RCC 7860 (cell line): Measurements from ENCODE around the gene TMEM9.

Experiments used
- DNase-seq: peaks from one replicate; pipeline ENCODE4 v3.0.0-alpha.2; 2015; ENCODE audit warnings: low spot score
- FAIRE-seq: peaks from 2 replicates; lab custom pipeline; 2012; peaks lifted over from hg19 to GRCh38; lab: Jason Lieb, UNC

TMEM9 gene

DNA sequence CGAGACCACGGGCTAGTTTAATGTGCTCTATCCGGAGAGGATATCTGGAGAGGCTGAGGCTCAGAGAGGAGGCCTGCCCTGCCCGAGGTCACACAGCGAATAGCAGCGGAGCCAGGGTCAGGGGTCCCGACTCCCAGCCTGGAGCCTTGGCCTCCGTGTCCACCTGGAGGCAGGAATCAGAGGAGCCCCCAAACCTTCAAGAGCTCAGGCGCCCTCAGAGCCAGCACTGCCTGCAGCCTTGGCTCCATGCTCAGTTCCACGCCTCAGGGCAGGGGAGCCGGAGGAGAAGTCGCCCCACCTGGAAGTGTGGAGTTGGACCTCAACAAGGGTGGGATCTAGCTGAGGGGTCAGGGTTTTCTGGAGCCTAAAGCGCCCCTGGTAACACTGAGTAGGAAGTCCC is 25.3 kb downstream of the TMEM9 start:
- FAIRE-seq, result no peak
- DNase-seq, result no peak

DNA sequence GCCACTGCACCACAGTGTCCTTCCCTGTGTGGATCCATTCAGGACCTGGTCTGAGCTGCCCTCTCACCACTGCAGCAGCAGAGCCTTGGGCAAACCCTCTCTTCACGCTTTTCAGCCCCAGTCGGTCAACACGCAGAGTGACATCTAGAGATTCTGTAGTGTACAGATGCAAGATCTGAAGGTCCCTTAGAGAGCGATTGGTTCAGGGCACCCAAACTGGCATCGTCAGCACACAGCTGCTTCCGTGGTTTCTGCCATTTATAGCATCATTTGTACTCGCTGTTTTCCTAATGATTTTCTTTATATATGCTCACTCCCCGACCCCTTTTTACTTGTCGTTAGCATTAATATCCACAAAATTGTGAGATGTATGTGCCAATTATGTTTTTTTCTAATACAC is 25.8 kb downstream of the TMEM9 start:
- DNase-seq, result no peak
- FAIRE-seq, result no peak

DNA sequence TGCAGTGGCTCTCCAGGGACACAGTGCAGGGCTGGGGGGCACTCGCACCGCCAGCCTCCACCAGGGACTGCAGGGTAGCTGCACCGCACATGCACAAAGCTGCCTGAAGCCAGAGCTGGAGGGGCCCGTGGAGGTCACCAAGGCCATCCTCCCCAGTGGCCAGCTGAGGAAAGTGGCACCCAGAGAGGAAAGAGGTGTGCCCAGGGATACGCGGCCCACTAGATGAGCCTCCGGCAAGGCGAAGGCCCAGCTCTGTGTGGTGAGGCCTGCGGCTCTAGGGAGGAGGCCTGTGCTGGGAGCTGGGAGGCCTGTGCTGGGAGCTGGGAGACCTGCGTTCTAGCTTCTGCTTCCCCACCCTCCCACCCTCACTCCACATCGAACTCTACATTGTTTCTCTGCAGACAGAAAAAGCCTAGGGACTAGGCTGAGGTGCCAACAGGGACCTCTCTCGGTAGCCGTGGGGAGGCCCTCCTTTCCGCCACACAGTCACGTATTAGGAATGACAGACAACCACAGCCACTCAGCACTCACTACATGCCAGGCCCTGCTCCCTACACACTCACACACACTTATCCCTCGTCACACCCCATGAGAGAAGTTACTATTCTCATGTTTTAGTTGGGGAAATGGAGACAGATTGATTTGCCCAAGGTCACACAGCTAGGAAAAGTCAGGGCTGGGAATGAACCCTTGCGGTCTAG is 26.4 kb downstream of the TMEM9 start:
- FAIRE-seq (no peak), DNase-seq (peak; percentile 8)

DNA sequence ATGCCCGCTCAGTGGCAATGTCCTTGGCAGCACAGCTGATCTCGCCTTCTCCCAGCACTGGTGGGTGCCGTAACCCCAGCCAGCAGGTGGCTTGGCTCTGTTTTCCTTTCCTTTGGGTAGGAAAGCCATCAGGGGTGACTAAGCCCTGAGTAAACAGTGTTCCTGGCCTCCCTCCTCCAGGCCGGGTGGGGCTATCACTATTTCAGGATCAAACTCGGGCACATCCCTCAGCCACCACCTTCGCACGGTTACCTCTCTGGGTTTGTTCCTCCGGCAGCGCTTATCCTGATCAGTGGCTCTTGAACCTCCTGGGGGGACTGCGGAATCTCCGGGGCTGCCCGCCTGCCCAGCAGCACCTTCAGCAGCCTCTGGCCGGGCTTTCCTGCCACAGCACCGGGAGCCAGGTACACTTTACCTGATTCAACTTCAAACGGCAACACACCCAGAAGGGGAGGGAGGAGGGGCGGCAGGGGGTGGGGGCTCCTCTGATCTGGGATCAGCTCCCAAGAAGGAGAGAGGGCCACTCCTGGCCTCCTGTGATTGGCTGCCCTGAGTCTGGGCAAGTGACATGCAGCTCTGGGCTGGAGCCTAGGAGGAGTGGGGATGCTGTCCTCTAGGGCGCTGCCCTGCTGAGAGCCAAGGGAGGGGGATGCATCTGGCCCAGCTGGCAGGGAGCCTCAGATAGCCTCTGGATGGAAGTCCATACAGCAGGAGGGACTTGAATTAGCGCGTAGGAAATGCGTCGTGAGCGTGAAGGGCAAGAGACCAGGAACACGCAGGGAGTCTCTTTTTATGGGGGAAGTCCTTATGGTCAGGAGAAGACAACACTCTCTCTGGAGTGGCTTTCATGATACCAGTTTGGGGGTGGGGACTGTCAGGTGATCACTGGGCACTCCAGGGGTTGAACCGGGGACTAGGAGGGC is 27.2 kb downstream of the TMEM9 start, which contains the start of gene ASCL5:
Gene ASCL5 (minus strand): TSS at position 353 of the 923 bp plus-strand sequence. CDS start 11,812 bp downstream, outside the sequence.
- peak; percentile 76 for FAIRE-seq
- DNase-seq, result peak; percentile 73

DNA sequence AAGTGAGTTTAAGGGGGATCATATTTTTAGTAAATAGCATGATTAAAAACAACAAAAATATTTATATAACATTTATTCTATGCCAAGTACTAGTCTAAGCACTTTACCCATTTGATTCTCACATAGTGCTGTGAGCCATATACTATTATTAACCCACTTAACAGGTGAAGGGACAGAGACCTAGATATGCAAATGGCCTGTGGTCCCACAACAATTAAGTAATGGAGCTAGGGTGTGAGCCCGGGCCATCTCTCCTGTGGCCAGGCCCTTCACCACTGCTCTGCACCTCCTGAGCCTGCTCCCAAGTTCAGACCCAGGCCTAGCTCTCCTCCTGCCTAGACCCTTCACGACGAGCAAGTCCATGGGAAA is 27.8 kb downstream of the TMEM9 start:
- FAIRE-seq, result no peak

DNA sequence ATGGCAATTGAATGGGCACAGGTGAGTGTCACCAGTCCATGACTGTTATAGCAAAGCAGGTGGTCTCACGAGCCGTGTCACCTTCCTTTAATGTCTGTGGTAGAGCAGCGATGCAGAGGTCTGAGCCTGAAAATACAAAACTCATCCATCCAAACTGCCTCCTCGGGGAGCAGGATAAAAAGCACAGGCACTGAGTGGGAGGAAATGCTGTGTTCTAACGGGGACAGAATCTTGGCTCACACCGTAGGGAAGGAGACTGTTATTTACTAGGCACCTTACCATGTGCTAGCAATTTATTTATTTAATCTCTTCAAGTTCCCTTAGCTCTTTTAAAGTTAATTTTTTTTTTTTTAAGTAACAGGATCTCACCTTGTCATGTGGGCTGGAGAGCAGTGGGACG is 28.5 kb downstream of the TMEM9 start:
- FAIRE-seq (no peak), DNase-seq (no peak)

More for the DNA sequence above, 27.8 kb downstream of the TMEM9 start:
- DNase-seq, result no peak

DNA sequence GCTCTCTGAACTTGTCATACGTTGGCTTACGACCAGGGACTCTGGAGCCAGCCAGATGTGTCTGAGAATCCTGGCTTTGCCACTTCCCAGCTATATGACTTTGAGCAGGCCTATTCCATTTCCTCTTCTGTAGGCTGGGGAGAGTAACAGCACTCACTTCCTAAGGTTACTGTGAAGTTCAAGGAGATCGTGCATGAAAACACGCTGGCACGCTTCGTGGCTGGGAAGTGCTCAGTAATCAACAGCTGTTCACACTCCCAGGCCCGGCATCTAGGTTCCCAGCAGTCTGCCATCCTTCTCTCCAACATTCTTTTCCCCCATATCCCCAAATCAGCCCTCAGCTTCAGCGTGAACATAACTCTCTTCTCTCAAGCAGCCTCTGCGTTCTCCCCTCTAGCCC is 29.3 kb downstream of the TMEM9 start:
- DNase-seq (no peak), FAIRE-seq (no peak)

DNA sequence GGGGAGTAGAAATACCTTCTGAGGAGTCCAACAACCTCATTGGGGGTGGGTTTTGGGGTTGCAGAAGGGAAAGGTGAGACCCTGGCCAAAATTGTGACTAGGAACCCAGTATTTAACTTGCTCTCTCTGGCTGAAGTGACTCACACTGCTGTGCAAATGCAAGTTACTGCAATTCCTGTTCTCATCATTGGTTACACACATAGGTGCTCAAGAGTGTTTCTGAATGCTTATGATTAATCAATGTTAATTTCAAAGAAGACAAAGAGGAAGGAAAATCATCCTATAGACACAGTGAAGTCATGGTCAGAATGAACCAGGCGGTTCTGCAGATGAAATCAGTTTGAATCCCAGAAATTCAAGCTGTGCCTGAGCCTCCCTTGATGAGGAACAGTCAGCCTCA is 30.4 kb downstream of the TMEM9 start:
- FAIRE-seq, result no peak
- no peak for DNase-seq

DNA sequence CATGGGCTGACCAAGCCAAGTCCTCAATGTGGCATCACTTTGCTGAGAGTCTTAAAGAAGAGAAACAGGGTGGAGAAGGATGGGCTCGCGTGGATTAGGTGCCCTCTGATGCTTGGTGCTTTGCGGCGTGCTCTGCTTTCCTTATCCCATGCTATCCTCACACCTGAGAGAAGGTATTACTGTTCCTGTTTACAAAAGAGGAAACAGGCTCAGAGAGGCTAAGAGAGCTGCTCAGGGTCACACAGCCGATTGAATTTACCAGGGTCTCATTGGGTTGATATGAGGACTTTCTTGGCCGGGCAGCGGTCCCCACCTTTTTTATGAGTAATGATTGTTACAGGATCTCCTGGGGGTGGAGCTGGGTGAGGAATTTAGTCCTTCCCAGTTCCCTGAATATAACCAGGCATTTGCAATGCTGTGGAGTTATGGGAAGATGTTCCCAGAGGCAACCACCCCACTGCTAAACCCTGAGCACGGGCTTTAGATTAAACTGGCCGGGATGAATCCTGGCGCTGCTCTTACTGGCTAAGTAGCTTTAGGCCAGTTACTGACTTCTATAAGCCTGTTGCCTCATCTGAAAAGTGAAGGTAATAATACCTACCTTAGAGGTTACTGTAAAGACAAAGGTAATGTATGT is 31.8 kb downstream of the TMEM9 start:
- DNase-seq, result no peak

DNA sequence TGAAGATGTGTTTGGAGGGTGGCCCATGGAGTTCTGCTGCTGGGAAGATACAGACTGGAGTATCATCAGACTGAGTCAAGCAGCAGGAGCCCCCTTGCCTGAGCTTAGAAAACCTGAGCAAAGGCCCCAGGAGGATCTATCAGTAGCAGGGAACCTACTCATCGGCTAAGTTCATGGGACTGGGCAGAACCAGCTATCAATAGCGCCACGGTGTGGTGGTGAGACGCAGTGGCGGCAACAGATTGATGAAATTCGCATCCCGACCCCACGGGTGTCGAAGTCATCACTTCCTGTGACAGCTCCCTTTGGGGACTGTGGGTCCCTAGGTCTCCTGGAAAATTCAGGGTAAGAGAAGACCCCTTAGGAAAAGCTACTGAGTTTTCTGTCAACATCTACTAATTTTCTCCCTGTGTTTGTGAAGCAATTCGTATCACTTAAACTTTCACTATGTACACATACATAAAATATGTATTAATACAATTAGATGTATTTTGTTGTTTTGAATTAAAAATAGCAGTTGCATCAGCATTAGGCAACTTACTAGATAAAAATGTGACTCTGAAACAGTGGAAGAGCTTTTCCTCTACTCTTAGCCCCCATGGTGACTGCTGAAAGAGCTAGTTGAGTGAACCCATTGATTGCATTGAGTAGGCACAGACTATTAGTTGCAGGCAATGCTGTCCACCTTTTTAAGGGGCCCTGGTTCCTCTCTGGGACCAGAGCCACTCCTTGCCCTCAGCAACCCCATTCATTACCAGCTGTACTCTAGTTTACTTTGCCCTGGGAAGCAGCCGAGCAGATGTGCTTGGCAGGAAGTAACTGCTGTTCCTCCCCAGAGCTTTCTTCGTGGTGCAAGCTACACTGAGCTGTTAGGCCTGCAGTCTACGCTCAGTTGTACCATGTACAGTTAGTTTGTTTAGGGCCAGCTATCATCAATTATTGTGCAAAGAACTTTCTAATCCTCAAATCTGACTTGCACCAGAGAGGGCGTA is 34.8 kb downstream of the TMEM9 start:
- FAIRE-seq, result no peak
- DNase-seq, result peak; percentile 31

More for the DNA sequence above, 31.8 kb downstream of the TMEM9 start:
- FAIRE-seq, result no peak

DNA sequence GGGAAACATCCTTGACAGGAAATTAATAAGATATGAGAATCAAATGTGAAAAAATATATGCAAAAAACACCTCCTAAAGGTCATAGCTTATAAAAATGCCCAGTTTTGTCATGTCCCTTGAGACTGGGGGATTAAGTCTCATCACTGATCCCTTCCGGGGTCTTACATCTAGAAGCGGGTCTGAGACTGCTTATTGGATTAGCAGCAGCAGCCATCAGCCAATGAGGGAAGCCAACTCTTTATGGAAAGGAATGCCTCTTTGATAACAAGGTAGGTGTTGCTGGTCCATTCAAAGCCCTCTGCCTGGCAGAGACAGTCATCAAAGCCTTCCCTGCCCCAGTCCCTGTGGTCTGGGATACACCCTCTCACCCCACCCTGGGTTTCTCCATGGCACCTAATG is 38.2 kb downstream of the TMEM9 start:
- FAIRE-seq (no peak), DNase-seq (no peak)

DNA sequence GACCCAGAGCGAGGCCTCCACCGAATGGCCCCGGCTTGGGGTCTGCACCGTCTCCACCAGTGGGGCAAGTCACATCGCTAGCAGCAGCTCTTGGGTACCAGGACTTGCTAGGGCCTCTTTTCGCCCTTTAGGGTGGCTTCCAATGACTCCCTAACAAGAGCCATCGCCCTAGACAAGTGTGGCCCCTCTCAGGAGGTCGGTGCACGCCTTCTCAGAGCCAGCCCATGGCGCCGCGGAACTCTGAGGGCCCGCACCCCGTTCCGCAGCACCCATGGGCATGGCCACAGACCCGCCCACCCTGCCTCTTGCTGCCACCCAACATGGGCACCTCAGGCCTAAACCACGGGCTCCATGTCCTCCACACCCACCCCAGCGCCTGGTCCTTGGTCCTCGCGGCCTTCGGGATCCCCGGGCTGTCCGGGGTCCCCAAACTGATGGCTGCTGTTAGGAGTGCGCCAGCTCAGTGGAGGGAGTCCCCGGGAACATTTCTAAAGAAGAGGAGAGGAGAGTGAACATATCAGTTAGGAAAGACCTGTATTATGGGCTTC is 38.8 kb downstream of the TMEM9 start:
- DNase-seq, result no peak
- FAIRE-seq, result no peak

DNA sequence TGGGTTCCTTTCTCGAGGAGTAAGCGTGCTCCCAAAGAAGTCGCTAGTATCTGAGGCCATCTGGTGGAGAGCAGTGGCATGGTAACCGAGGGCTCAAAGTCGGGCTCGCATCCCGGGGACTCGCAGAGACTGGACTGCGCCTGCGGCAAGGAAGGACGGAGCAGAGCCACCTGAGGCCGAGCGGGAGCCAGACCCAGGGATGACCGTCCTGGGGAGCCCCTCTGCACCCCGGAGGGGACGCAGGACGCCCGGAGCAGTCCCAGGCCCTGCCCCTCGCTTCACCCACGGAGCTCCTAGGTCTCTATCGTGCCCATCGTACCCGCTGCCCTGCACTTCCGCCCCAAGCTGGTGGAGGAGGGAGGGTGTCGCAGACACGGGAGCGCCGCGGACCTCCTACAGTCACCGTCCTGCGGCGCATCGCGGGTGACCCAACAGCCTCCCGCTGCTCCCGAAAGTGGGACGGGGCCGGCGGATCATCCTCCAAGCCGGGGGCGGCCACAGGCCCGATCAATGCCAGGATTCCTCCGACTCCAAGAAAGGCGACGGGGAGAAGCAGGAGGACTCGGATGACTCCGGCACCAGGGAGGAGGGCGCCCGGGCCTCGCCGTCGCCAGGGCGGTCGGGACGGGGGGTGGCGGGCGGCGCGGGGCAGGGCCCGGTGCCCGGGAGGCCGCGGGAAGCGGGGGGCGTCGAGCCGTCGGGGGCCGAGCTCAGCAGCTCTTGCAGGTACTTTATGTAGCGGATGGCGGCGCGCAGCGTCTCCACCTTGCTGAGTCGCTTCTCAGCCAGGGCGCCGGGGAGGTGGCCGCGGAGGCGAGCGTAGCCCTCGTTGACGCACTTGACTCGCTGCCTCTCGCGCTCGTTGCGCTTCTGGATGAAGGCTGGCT is 39.8 kb downstream of the TMEM9 start:
- DNase-seq (peak; percentile 90), FAIRE-seq (peak; percentile 79)

DNA sequence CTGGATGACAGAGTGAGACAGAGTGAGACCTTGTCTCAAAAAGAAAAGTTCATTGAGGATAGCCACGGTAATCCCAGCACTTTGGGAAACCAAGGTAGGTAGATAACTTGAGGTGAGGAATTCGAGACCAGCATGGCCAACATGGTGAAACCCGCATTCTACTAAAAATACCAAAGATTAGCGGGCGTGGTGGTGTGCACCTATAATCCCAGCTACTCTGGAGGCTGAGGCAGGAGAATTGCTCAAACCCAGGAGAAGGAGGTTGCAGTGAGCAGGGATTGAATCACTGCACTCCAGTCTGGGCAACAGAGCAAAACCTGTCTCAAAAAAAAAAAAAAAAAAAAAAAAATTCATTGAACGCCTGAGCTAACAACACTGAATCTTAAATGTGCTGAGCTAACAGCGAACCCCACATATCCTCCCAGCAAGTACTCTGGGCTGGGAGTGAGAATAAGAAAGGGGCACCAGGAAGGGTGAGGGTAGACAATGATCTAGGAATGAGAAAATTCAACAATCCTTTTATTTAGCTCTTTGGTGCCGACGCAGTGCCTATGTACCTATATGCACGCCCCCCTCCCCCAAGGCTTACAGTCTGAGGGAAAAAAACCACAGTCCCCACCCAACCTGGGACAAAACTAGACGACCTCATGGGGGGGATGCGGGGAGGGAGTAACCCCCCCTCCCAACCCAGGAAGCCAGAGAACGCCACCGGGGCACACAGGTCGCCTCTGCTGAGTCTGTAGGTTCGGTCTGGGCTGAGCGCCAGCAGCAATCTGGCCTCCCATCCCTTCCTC is 40.6 kb downstream of the TMEM9 start:
- FAIRE-seq (no peak), DNase-seq (no peak)

DNA sequence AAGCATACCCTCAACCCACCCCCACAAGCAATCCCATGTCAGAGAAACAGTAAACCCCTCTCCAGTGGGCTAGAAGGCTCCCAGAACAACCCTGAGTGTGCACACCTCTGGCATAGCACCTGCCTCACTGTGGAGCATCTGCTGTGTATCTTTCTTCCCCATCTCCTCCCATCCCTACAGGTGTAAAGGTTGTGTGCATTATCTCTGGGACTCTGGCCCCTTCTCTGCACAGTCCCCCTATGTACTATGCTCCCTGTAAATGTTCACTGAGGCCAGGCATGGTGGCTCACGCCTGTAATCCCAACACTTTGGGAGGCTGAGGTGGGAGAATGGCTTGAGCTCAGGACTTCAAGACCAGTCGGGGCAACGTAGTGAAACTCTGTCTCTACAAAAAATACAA is 41.3 kb downstream of the TMEM9 start:
- DNase-seq, result no peak
- FAIRE-seq, result no peak

DNA sequence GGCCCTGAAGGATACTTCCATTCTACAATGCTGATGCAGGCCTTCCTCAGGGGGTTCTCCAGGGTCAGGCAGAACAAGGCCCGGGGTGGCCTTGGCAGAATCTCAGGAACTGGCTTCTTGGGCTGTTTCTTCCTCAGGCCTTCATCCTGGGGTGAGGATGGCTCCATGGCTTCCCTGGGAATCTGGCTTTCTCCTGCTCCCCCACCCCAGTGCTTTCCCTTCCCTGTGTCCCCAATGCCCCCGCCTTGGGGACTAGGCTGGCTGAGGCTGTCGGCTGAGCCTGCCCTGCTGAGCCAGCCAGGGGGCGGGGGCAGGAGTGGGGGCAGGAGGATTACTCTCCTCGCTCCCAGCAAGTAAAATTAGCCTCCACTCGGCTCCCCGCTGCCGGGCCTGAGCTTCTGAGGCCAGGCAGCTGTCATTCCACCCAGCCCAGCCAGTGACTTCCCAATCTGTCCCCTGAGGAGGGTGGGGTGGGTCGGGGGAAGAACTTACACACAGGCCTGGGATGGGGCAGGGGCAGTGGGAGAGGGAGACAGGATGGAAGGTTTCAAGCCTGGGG is 42.0 kb downstream of the TMEM9 start, which contains the start of gene CACNA1S:
Gene CACNA1S (minus strand): TSS at position 254 of the 559 bp plus-strand sequence. CDS start 87 bp downstream, at position 167.
- DNase-seq (no peak), FAIRE-seq (no peak)

DNA sequence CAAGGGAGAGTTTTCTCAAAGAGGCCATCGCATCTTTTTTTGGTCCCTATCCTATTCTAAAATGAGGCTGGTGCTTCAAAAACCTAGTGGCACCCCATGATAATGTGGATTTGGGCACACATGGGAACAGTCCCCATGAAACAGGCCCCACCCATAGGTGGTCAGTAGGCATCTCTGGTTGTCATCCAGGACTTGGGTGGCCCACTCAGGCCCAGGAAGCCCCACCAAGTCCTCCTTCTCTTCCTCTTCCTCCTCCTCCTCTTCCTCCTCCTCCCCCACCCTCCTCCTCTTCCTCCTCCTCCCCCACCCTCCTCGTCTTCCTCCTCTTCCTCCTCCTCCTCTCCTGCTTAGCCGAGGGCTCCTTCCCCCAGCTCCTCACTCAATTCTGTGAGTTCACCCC is 42.6 kb downstream of the TMEM9 start:
- FAIRE-seq, result no peak

DNA sequence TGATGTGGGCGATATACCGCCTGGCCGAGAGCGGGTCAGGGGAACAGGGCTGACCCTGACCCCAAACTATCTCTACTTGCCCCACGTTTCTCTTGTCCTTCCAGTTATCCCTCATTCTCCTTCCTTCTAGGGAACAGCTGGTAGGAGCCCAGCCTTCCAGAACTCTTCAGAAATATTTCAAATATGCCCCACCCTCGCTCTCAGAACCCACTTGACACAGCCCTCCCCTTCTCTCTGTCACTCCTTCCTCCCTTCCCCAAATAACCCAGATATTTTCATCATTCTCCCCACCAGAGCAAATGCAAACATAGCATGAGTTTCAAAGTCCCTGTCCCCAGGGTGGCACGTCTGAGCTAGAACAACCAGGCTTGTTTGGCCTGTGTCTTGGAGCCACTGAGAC is 43.1 kb downstream of the TMEM9 start:
- no peak for DNase-seq
- no peak for FAIRE-seq

More for the DNA sequence above, 42.6 kb downstream of the TMEM9 start:
- DNase-seq, result no peak
